Measurements from ENCODE around the gene HCN2.

HCN2 gene

DNA sequence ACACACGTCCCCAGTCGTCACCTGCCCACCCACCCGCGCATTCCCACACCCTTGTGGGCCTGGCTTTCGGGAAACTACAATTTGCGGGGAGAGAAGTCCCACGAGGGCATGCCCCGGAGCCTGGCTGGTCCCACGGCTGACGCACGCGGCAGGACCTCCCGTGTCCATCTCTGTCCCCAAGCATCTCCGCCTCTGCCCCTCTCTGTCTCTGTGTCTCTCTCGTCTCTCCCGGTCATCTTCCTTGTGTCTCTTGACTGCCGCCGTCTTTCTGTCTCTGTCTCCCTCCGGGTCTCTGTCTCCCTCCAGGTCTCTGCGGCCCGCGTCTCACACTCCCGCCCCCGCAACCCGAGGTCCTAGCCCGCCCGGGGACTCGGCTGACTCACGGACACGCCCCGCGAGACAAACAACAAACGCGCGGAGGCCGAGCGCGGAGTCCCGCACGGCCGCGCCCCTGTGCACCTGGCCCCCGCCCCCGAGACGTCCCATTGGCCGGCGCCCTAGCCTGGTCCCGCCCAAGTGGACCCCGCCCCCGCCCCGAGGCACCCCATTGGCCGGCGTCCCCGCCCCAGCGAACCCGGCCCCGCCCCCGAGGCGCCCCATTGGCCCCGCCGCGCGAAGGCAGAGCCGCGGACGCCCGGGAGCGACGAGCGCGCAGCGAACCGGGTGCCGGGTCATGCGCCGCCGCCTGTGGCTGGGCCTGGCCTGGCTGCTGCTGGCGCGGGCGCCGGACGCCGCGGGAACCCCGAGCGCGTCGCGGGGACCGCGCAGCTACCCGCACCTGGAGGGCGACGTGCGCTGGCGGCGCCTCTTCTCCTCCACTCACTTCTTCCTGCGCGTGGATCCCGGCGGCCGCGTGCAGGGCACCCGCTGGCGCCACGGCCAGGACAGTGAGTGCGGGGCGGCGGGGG, 49.8 kb downstream of the HCN2 start, which contains the start of gene FGF22:
Gene FGF22 (plus strand): TSS at position 627 of the 908 bp plus-strand sequence. CDS start 47 bp downstream, at position 674.
- peaks cover 48% of the 10 kb centered on the region for H3K27me3 ChIP-seq
- TF ChIP-seq, protein P1, sequence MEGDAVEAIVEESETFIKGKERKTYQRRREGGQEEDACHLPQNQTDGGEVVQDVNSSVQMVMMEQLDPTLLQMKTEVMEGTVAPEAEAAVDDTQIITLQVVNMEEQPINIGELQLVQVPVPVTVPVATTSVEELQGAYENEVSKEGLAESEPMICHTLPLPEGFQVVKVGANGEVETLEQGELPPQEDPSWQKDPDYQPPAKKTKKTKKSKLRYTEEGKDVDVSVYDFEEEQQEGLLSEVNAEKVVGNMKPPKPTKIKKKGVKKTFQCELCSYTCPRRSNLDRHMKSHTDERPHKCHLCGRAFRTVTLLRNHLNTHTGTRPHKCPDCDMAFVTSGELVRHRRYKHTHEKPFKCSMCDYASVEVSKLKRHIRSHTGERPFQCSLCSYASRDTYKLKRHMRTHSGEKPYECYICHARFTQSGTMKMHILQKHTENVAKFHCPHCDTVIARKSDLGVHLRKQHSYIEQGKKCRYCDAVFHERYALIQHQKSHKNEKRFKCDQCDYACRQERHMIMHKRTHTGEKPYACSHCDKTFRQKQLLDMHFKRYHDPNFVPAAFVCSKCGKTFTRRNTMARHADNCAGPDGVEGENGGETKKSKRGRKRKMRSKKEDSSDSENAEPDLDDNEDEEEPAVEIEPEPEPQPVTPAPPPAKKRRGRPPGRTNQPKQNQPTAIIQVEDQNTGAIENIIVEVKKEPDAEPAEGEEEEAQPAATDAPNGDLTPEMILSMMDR (IDR thresholded peaks at IDR 0.05) = peak; percentile 13
- H3K27ac ChIP-seq = no peak within 1 kb of the TSS
- peak within 1 kb of the TSS; percentile 29 to 41 for H3K4me3 ChIP-seq (ENCODE audit: low read depth in 1 of 2, low read length in 1 of 2)
- peaks cover 2% of the 10 kb centered on the region for H3K36me3 ChIP-seq
- peaks cover 4 to 7% of the 10 kb centered on the region in 2 experiments for H3K4me1 ChIP-seq (ENCODE audit: control insufficient read depth in 1 of 2, insufficient read depth in 1 of 2, low read depth in 1 of 2, low read length in 1 of 2)
- no peaks in the 10 kb centered on the region for H3K9me3 ChIP-seq

DNA sequence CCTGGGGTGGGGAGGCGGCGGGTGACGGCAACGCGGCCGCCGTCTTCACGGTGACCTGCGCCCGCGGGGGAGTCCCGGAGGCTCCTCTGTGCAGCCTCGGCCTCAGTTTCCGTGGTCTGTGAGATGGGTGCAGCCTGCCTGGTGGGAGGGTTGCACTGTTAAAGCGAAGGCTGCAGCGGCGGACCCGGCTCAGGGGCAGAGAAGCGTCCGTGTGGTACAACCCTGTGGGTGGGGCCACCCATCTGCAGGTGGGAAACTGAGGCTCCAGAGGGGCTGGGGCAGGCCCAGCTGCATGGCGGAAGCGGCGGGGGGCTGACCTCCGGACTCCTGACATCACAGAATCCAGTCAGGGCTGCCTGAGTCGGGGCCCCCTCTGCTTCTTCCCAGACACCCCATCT, 50.5 kb downstream of the HCN2 start:
- peaks cover 9% of the 10 kb centered on the region for H3K36me3 ChIP-seq
- H3K27ac ChIP-seq = no peak overlapping the region
- H3K4me1 ChIP-seq (ENCODE audit: control insufficient read depth in 1 of 2, insufficient read depth in 1 of 2, low read depth in 1 of 2, low read length in 1 of 2) = peaks cover 4 to 7% of the 10 kb centered on the region in 2 experiments
- H3K4me3 ChIP-seq (ENCODE audit: low read depth in 1 of 2, low read length in 1 of 2) = no peak overlapping the region
- H3K9me3 ChIP-seq = no peaks in the 10 kb centered on the region
- peaks cover 48% of the 10 kb centered on the region for H3K27me3 ChIP-seq
- TF ChIP-seq, protein P1 (IDR thresholded peaks at IDR 0.05) = no peak

DNA sequence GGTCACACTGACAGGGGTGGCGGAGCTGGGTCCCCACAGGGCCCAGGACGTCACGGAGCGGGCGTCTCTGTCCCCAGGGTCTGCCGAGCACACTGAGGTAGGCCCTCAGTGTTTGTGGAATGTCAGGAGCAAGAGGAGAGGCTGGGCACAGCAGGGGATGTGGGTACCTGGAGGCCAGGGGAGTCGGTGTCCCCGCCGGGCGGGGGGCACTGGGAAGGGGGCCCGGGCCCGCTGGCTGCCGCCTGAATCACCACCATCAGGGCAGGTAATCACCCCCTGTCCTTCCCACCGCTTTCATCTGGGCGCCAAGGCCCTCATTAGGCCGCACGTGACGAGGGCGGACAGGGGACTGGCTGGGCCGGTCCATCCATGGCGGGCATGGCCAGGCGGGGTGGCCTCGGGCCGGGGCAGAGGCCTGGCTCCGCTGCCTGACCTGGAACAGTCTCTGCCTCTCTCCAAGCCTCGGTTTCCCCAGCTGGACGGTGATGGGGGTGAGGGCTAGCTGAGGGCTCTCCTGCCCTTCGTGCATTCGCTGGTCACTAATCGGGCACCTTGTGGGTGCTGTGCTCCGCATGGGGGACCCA, 51.0 kb downstream of the HCN2 start:
- Histone ChIP-seq H3K4me3 (ENCODE audit: low read depth in 1 of 2, low read length in 1 of 2) (no peak overlapping the region), H3K9me3 (no peaks in the 10 kb centered on the region), H3K27me3 (peaks cover 48% of the 10 kb centered on the region), H3K27ac (no peak overlapping the region), H3K36me3 (peaks cover 13% of the 10 kb centered on the region), H3K4me1 (ENCODE audit: control insufficient read depth in 1 of 2, insufficient read depth in 1 of 2, low read depth in 1 of 2, low read length in 1 of 2) (peaks cover 4 to 7% of the 10 kb centered on the region in 2 experiments)
- TF ChIP-seq, protein P1 (IDR thresholded peaks at IDR 0.05) = no peak

DNA sequence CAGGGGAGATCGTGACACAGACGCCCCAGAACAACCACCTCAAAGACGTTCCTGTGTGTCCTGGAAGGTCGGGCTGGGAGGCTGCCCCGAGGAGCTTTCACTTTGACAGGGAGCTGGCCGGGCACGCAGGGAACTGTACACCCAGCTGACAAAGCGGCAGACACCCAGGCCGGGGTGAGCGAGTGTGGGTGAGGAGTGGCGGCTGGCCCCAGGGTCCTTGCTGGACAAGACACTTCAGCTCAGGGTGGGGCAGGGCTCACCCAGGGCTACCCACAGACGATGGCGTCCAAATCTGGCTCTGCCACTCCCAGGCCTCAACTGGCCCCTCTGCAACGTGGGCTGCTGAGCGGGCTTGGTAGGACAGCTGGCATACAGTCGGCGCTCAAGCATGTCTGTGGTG, 52.0 kb downstream of the HCN2 start:
- H3K27me3 ChIP-seq = peaks cover 44% of the 10 kb centered on the region
- H3K27ac ChIP-seq = no peak overlapping the region
- H3K4me3 ChIP-seq (ENCODE audit: low read depth in 1 of 2, low read length in 1 of 2) = no peak overlapping the region
- peaks cover 4 to 7% of the 10 kb centered on the region in 2 experiments for H3K4me1 ChIP-seq (ENCODE audit: control insufficient read depth in 1 of 2, insufficient read depth in 1 of 2, low read depth in 1 of 2, low read length in 1 of 2)
- no peaks in the 10 kb centered on the region for H3K9me3 ChIP-seq
- peaks cover 23% of the 10 kb centered on the region for H3K36me3 ChIP-seq
- TF ChIP-seq, protein P1 (IDR thresholded peaks at IDR 0.05) = no peak

DNA sequence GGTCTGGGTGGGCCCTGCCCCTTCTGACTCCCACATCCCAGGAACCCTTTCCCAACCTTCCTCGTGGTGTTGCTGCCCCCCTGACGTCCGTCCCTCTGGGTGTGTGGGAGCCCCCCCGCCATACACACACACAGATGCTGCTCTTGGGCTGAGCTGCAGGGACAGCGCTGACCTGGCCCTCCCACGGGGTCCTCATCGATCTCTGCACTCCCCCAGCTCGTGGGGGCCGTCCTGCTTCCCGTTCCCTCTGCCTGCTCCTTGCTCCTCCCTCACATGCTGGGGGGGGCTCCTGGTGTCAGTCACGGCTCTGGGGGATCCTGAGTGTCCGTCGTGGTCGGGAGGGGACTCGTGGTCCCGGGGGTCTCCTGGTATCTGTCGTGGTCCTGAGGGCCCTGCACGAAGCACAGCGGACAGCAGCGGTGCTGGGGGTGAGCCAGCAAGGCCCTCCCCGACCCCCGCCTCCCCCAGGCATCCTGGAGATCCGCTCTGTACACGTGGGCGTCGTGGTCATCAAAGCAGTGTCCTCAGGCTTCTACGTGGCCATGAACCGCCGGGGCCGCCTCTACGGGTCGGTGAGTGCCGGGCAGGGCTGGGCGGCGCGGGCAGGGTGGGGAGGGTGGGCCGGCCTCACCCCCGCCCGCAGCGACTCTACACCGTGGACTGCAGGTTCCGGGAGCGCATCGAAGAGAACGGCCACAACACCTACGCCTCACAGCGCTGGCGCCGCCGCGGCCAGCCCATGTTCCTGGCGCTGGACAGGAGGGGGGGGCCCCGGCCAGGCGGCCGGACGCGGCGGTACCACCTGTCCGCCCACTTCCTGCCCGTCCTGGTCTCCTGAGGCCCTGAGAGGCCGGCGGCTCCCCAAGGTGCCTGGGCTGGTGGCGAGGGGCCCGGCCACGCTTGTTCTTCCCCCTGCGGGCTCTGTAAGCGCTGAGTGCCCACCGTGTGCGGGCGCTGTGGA, 53.4 kb downstream of the HCN2 start:
- Histone ChIP-seq H3K27me3 (peaks cover 31% of the 10 kb centered on the region), H3K4me1 (ENCODE audit: control insufficient read depth in 1 of 2, insufficient read depth in 1 of 2, low read depth in 1 of 2, low read length in 1 of 2) (peaks cover 4 to 7% of the 10 kb centered on the region in 2 experiments), H3K27ac (no peak overlapping the region), H3K36me3 (peaks cover 36% of the 10 kb centered on the region), H3K9me3 (no peaks in the 10 kb centered on the region), H3K4me3 (ENCODE audit: low read depth in 1 of 2, low read length in 1 of 2) (no peak overlapping the region)
- TF ChIP-seq, protein P1 (IDR thresholded peaks at IDR 0.05) = no peak

Data from neutrophil (primary cell).